MCF 10A (cell line): ENCODE results near the gene SORBS2. TPM values are rescaled to one million over a fixed set of nuclear protein-coding genes. Genes with fewer than 3 reads are reported as not detected.

Experiments used
- BruUV-seq: library from RNA; stranded (reverse); fragments of 400-500 nt; replicated peaks from 2 replicates; lab custom pipeline; 2021; lab: Mats Ljungman, UMichigan
- CTCF ChIA-PET: fragments of 300-600 bp; sonication (Branson Sonifier 250); formaldehyde crosslinking; extraction: SDS; loops from one replicate; lab custom pipeline; 2021; ENCODE audit warnings: antibody characterized with exemption, inconsistent platforms; lab: Yijun Ruan, JAX
- POLR2A ChIA-PET: fragments of 300-600, 350-650 bp; sonication (Branson Sonifier 250); formaldehyde crosslinking; extraction: SDS; loops from one replicate; lab custom pipeline; 2020; ENCODE audit warnings: antibody characterized with exemption, inconsistent platforms; lab: Yijun Ruan, JAX
- DNase-seq: peaks from one replicate; pipeline ENCODE4 v3.0.0-alpha.2; 2018; ENCODE audit not compliant: unreplicated experiment
- H3K27ac Mint-ChIP-seq: one replicate; pipeline ENCODE4 v1.8.0; 2022; ENCODE audit warnings: mild to moderate bottlenecking, low read depth, mixed read lengths; ENCODE audit not compliant: unreplicated experiment
- H3K27me3 Mint-ChIP-seq: one replicate; pipeline ENCODE4 v1.8.0; 2022; ENCODE audit warnings: mixed read lengths; ENCODE audit not compliant: insufficient read depth, unreplicated experiment
- H3K36me3 Mint-ChIP-seq: one replicate; pipeline ENCODE4 v1.8.0; 2022; ENCODE audit warnings: mild to moderate bottlenecking, moderate library complexity, mixed read lengths; ENCODE audit not compliant: insufficient read depth, unreplicated experiment
- H3K4me1 Mint-ChIP-seq: one replicate; pipeline ENCODE4 v1.8.0; 2022; ENCODE audit warnings: mixed read lengths; ENCODE audit not compliant: insufficient read depth, unreplicated experiment
- H3K4me3 Mint-ChIP-seq: one replicate; pipeline ENCODE4 v1.8.0; 2022; ENCODE audit warnings: mild to moderate bottlenecking, moderate library complexity, mixed read lengths; ENCODE audit not compliant: unreplicated experiment
- H3K9me3 Mint-ChIP-seq: one replicate; pipeline ENCODE4 v1.8.0; 2022; ENCODE audit warnings: mixed read lengths; ENCODE audit not compliant: unreplicated experiment
- CTCF ChIP-seq: fragments of 200-600 bp; IDR thresholded peaks from one replicate; pipeline ENCODE4 v1.8.0; 2022; ENCODE audit warnings: antibody characterized with exemption, mild to moderate bottlenecking; ENCODE audit not compliant: unreplicated experiment
- intact Hi-C: fragments of 100-400 bp; cut with micrococcal nuclease; formaldehyde crosslinking; loops from 2 replicates; pipeline ENCODE4 v1.14.1; 2022
- total RNA-seq: library from RNA; stranded (reverse); gene quantifications from 2 replicates; pipeline ENCODE4 v1.2.3, GENCODE V29; 2022

Gene SORBS2
- total RNA-seq, 1 experiment from 2014 or later: 19.3 TPM

GRCh38 chr4:185779517-185779916 lies 32.5 kb downstream of the SORBS2 start:
- H3K9me3 Mint-ChIP-seq: no peaks in the 10 kb centered on the region
- H3K27me3 Mint-ChIP-seq: no peaks in the 10 kb centered on the region
- H3K27ac Mint-ChIP-seq: peak overlapping the region; percentile 89
- CTCF ChIA-PET: interaction anchor here (0.5 to 1.0 kb wide), 3 partner anchors 58 to 147 kb away, joined by 3 read pairs; no protein-coding TSS in a partner anchor
- peaks cover 29% of the 10 kb centered on the region for H3K4me1 Mint-ChIP-seq
- intact Hi-C loops: loop anchor here (5.0 kb wide), 1 partner anchor 238 kb away; no protein-coding TSS in a partner anchor
- TF ChIP-seq CTCF: no peak
- no peak for DNase-seq
- no TSS peak for BruUV-seq
- no peak overlapping the region for H3K4me3 Mint-ChIP-seq
- H3K36me3 Mint-ChIP-seq: no peaks in the 10 kb centered on the region
- POLR2A ChIA-PET: interaction anchor here (0.8 kb wide), 1 partner anchor 49 kb away, joined by 3 read pairs; no protein-coding TSS in a partner anchor

GRCh38 chr4:185778307-185778706 lies 33.7 kb downstream of the SORBS2 start:
- Mint-ChIP-seq H3K4me3 (no peak overlapping the region), H3K9me3 (no peaks in the 10 kb centered on the region), H3K4me1 (peaks cover 41% of the 10 kb centered on the region), H3K27me3 (no peaks in the 10 kb centered on the region), H3K27ac (peak overlapping the region; percentile 89), H3K36me3 (no peaks in the 10 kb centered on the region)
- no TSS peak for BruUV-seq
- no peak for TF ChIP-seq CTCF
- intact Hi-C loops: loop anchor here (5.0 kb wide), 1 partner anchor 239 kb away; no protein-coding TSS in a partner anchor
- peak; percentile 76 for DNase-seq
- CTCF ChIA-PET: interaction anchor here (0.9 to 1.4 kb wide), 3 partner anchors 56 to 243 kb away, joined by 3 to 4 read pairs (median 3); no protein-coding TSS in a partner anchor
- POLR2A ChIA-PET: interaction anchor here (0.6 to 1.0 kb wide), 4 partner anchors 47 to 241 kb away, joined by 3 to 5 read pairs (median 4); no protein-coding TSS in a partner anchor

- peaks cover 41% of the 10 kb centered on the region for H3K4me1 Mint-ChIP-seq
- POLR2A ChIA-PET: interaction anchor here (1.2 to 2.3 kb wide), 11 partner anchors 14 to 66 kb away, joined by 3 to 12 read pairs (median 6); partner anchors contain the start of gene SORBS2
- H3K9me3 Mint-ChIP-seq: no peaks in the 10 kb centered on the region
- CTCF ChIA-PET: interaction anchor here (0.7 to 1.5 kb wide), 4 partner anchors 22 to 262 kb away, joined by 3 to 4 read pairs (median 4); no protein-coding TSS in a partner anchor
- DNase-seq: no peak
- H3K36me3 Mint-ChIP-seq: no peaks in the 10 kb centered on the region
- intact Hi-C loops: loop anchor here (1.0 to 5.0 kb wide), 2 partner anchors 136 to 241 kb away; no protein-coding TSS in a partner anchor
- peak overlapping the region; percentile 60 for H3K4me3 Mint-ChIP-seq
- peak overlapping the region; percentile 92 for H3K27ac Mint-ChIP-seq
- no TSS peak for BruUV-seq
- H3K27me3 Mint-ChIP-seq: no peaks in the 10 kb centered on the region
- TF ChIP-seq CTCF: no peak
Observed at GRCh38 chr4:185775792-185776555, 36.0 kb downstream of the SORBS2 start.
